HepG2 (cell line): Measurements from ENCODE around the gene RRAD. TPM values are rescaled to one million over a fixed set of nuclear protein-coding genes. Genes with fewer than 3 reads are reported as not detected.

Source experiments
- ARNT2 ChIP-seq: sonication (generic); formaldehyde crosslinking; IDR thresholded peaks from 2 replicates; pipeline ENCODE4 v1.8.0; 2022; ENCODE audit warnings: mild to moderate bottlenecking, low read depth, missing genetic modification reagents, moderate library complexity
- ATF7 ChIP-seq, 2 experiments: fragments of 450-650 bp in 1 of 2; sonication (generic) in 1 of 2; formaldehyde crosslinking in 1 of 2; IDR thresholded peaks; 2 replicates each; pipeline versions ENCODE4 v1.4.0 to v1.6.1; 2016 to 2020; ENCODE audit warnings: antibody characterized with exemption in 1 of 2, mild to moderate bottlenecking in 1 of 2, missing genetic modification reagents in 1 of 2
- ATF7-NPFF ChIP-seq: sonication (generic); formaldehyde crosslinking; IDR thresholded peaks from 2 replicates; pipeline ENCODE4 v1.8.1; 2023; ENCODE audit warnings: mild to moderate bottlenecking, low read depth, missing genetic modification reagents, moderate library complexity
- GATAD1 ChIP-seq: IDR thresholded peaks from 2 replicates; pipeline ENCODE4 v1.6.1; 2016; ENCODE audit warnings: missing genetic modification reagents, missing compliant biosample characterization
- HDAC1 ChIP-seq: sonication (generic); formaldehyde crosslinking; IDR thresholded peaks from 2 replicates; pipeline ENCODE4 v1.5.1; 2020; ENCODE audit warnings: mild to moderate bottlenecking, missing genetic modification reagents
- HINFP ChIP-seq: sonication (generic); formaldehyde crosslinking; IDR thresholded peaks from 2 replicates; pipeline ENCODE4 v1.4.0; 2020; ENCODE audit warnings: low read depth, mild to moderate bottlenecking, missing genetic modification reagents
- HOXA9 ChIP-seq: sonication (generic); formaldehyde crosslinking; IDR thresholded peaks from 2 replicates; pipeline ENCODE4 v1.8.1; 2022; ENCODE audit warnings: missing genetic modification reagents, mild to moderate bottlenecking, moderate library complexity, borderline replicate concordance
- JDP2 ChIP-seq: sonication (generic); formaldehyde crosslinking; IDR thresholded peaks from 2 replicates; pipeline ENCODE4 v1.8.1; 2022; ENCODE audit warnings: missing genetic modification reagents, borderline replicate concordance
- KDM3A ChIP-seq: IDR thresholded peaks from 2 replicates; pipeline ENCODE4 v1.6.1; 2018; ENCODE audit warnings: low read depth, missing compliant biosample characterization
- MAF1 ChIP-seq: sonication (generic); formaldehyde crosslinking; IDR thresholded peaks from 2 replicates; pipeline ENCODE4 v1.5.0; 2020; ENCODE audit warnings: missing genetic modification reagents, borderline replicate concordance
- NRL ChIP-seq: sonication (generic); formaldehyde crosslinking; IDR thresholded peaks from 2 replicates; pipeline ENCODE4 v1.5.0; 2020; ENCODE audit warnings: missing genetic modification reagents, mild to moderate bottlenecking, moderate library complexity, borderline replicate concordance
- ONECUT2 ChIP-seq: sonication (generic); formaldehyde crosslinking; IDR thresholded peaks from 2 replicates; pipeline ENCODE4 v1.4.0; 2020; ENCODE audit warnings: missing genetic modification reagents
- PHF8 ChIP-seq: sonication (generic); formaldehyde crosslinking; IDR thresholded peaks from 2 replicates; pipeline ENCODE4 v1.5.0; 2020; ENCODE audit warnings: missing genetic modification reagents
- PLRG1 ChIP-seq: fragments of 450-650 bp; conservative IDR thresholded peaks from 2 replicates; pipeline ENCODE4 v1.6.1; 2016
- PRDM10 ChIP-seq: sonication (generic); formaldehyde crosslinking; IDR thresholded peaks from 2 replicates; pipeline ENCODE4 v1.4.0; 2020; ENCODE audit warnings: low read depth, missing genetic modification reagents
- RBM22 ChIP-seq: fragments of 200-400 bp; formaldehyde crosslinking; optimal IDR thresholded peaks from 2 replicates; pipeline ENCODE3; 2017; ENCODE audit warnings: mild to moderate bottlenecking, low read length, moderate library complexity
- REL ChIP-seq: sonication (generic); formaldehyde crosslinking; conservative IDR thresholded peaks from 2 replicates; pipeline ENCODE4 v1.8.0; 2022; ENCODE audit warnings: mild to moderate bottlenecking, missing genetic modification reagents, moderate library complexity
- RORA ChIP-seq: sonication (generic); formaldehyde crosslinking; IDR thresholded peaks from 2 replicates; pipeline ENCODE4 v1.5.0; 2020; ENCODE audit warnings: mild to moderate bottlenecking, missing genetic modification reagents, moderate library complexity
- SMAD3 ChIP-seq: sonication (generic); formaldehyde crosslinking; IDR thresholded peaks from 2 replicates; pipeline ENCODE4 v1.4.0; 2020; ENCODE audit warnings: missing genetic modification reagents
- SMYD3 ChIP-seq: sonication (generic); formaldehyde crosslinking; IDR thresholded peaks from 2 replicates; pipeline ENCODE4 v1.8.1; 2023; ENCODE audit warnings: mild to moderate bottlenecking, missing genetic modification reagents
- U2AF2 ChIP-seq: fragments of 200-400 bp; formaldehyde crosslinking; IDR thresholded peaks from 2 replicates; pipeline ENCODE4 v1.6.1; 2017; ENCODE audit warnings: low read depth, mild to moderate bottlenecking, low read length
- ZNF160 ChIP-seq: sonication (generic); formaldehyde crosslinking; IDR thresholded peaks from 2 replicates; pipeline ENCODE4 v1.8.0; 2022; ENCODE audit warnings: mild to moderate bottlenecking, inconsistent platforms, missing genetic modification reagents
- ZNF282 ChIP-seq: fragments of 450-650 bp; IDR thresholded peaks from 2 replicates; pipeline ENCODE4 v1.6.1; 2018; ENCODE audit not compliant: partially characterized antibody
- ZNF552 ChIP-seq: sonication (generic); formaldehyde crosslinking; IDR thresholded peaks from 2 replicates; pipeline ENCODE4 v1.9.0; 2022; ENCODE audit warnings: missing genetic modification reagents, mild to moderate bottlenecking, borderline replicate concordance
- ZNF724P ChIP-seq: sonication (generic); formaldehyde crosslinking; IDR thresholded peaks from 2 replicates; pipeline ENCODE4 v1.8.0; 2022; ENCODE audit warnings: missing genetic modification reagents, borderline replicate concordance
- ZSCAN21 ChIP-seq: sonication (generic); formaldehyde crosslinking; IDR thresholded peaks from 2 replicates; pipeline ENCODE4 v1.8.0; 2022; ENCODE audit warnings: mild to moderate bottlenecking, missing genetic modification reagents, moderate library complexity, borderline replicate concordance
- ZSCAN9 ChIP-seq: IDR thresholded peaks from 2 replicates; pipeline ENCODE4 v1.6.1; 2016; ENCODE audit warnings: borderline replicate concordance
- polyA plus RNA-seq, 8 experiments: library from polyadenylated mRNA; depleted of rRNA in 3 of 8; stranded (reverse) in 7 of 8; unstranded in 1 of 8; fragments of >200 nt; fragmentation: Illumina TruSeq in 4 of 8; extraction: Trizol in 4 of 8; gene quantifications; 2 replicates each; pipeline versions ENCODE4 v1.2.1 to v1.2.3, GENCODE V29; 2011 to 2016; ENCODE audit warnings: low read depth in 4 of 8, missing spikeins in 1 of 8, mixed read lengths in 1 of 8; ENCODE audit not compliant: insufficient read depth in 1 of 8
- total RNA-seq, 5 experiments: library from RNA; depleted of rRNA; stranded (reverse); fragments of >200 nt; fragmentation: Illumina TruSeq; extraction: Trizol; gene quantifications; 2 replicates each; pipeline ENCODE4 v1.2.3, GENCODE V29; 2016; ENCODE audit warnings: low read depth in 1 of 5

Gene RRAD
- total and polyA plus RNA-seq, 2 of the 13 experiments (the other 11 are each of a cell fraction or from before 2014, with no cell fraction given), result 0.80 to 1.1 TPM

GRCh38 chr16:66934138-66934838 lies 9.0 kb upstream of the RRAD start, which contains the start of gene CIAO2B (continued):
- peak; percentile 97 for TF ChIP-seq MAF1 (CRISPR knock-in tag)
- peak; percentile 88 for TF ChIP-seq ZNF552 (CRISPR knock-in tag)
- peak; percentile 87; the same call in 1 of the 2 replicates for TF ChIP-seq ZSCAN9 (CRISPR knock-in tag)
- peak; percentile 96 for TF ChIP-seq ARNT2 (CRISPR knock-in tag)
- TF ChIP-seq ZNF724P, result peak; percentile 64; the same call in 1 of the 2 replicates
- peak; percentile 99 for TF ChIP-seq HDAC1 (CRISPR knock-in tag)
- no peak; the same call in 1 of the 2 replicates for TF ChIP-seq REL (CRISPR knock-in tag)
- TF ChIP-seq JDP2 (CRISPR knock-in tag), result no peak
- TF ChIP-seq HINFP (CRISPR knock-in tag), result peak; percentile 93
- TF ChIP-seq ZSCAN21 (CRISPR knock-in tag), result peak; percentile 97
- TF ChIP-seq HOXA9, result peak; percentile 59; the same call in 1 of the 2 replicates
- peak; percentile 99 for TF ChIP-seq PHF8 (CRISPR knock-in tag)
- TF ChIP-seq NRL (CRISPR knock-in tag), result peak; percentile 94
- peak; percentile 39; the same call in 1 of the 2 replicates for TF ChIP-seq ONECUT2 (CRISPR knock-in tag)
- TF ChIP-seq ATF7 (IDR thresholded peaks at IDR 0.05), result no peak
- TF ChIP-seq ATF7 (CRISPR knock-in tag; IDR thresholded peaks at IDR 0.05), result peak; percentile 88
- TF ChIP-seq SMYD3 (CRISPR knock-in tag), result no peak; the same call in 1 of the 2 replicates
- TF ChIP-seq ATF7-NPFF (CRISPR knock-in tag), result peak; percentile 95
- no peak for TF ChIP-seq ZNF282
- TF ChIP-seq KDM3A (CRISPR knock-in tag), result peak; percentile 96
- TF ChIP-seq U2AF2, result no peak
- no peak for TF ChIP-seq RORA (CRISPR knock-in tag)
- peak; percentile 72; the same call in 1 of the 2 replicates for TF ChIP-seq PRDM10 (CRISPR knock-in tag)
- TF ChIP-seq RBM22, result no peak
- TF ChIP-seq GATAD1 (CRISPR knock-in tag), result peak; percentile 98
- TF ChIP-seq ZNF160, result peak; percentile 93
- no peak for TF ChIP-seq PLRG1
- TF ChIP-seq SMAD3 (CRISPR knock-in tag), result peak; percentile 96
